Measurements from ENCODE around the gene BLM. TPM values are rescaled to one million over a fixed set of nuclear protein-coding genes. Genes with fewer than 3 reads are reported as not detected.
"Not testable (repeated sequence)": the region's sequence is repeated elsewhere in the genome, so short reads cannot be mapped to it uniquely, and the experiment has no call there.

BLM gene
- polyA plus RNA-seq, 4 donors: 10.3 to 14.4 (median 12.3) TPM

GRCh38 chr15:90839187-90840071 is 122.3 kb downstream of the BLM start:
- no peak for DNase-seq (ENCODE audit: low read depth in 4 of 4, low spot score in 3 of 4)

GRCh38 chr15:90840157-90840855 is 123.2 kb downstream of the BLM start:
- DNase-seq (ENCODE audit: low read depth in 4 of 4, low spot score in 3 of 4): no peak

GRCh38 chr15:90840954-90841353 is 123.8 kb downstream of the BLM start:
- DNase-seq (ENCODE audit: low read depth in 4 of 4, low spot score in 3 of 4): no peak

GRCh38 chr15:90844696-90845095 is 127.5 kb downstream of the BLM start:
- DNase-seq (ENCODE audit: low read depth in 4 of 4, low spot score in 3 of 4): no peak

GRCh38 chr15:90845201-90845949 is 128.2 kb downstream of the BLM start:
- no peak for DNase-seq (ENCODE audit: low read depth in 4 of 4, low spot score in 3 of 4)

- not testable (repeated sequence) for DNase-seq (ENCODE audit: low read depth in 4 of 4, low spot score in 3 of 4)
Measured at GRCh38 chr15:90849424-90849823, 132.3 kb downstream of the BLM start.

GRCh38 chr15:90851114-90851513 is 134.0 kb downstream of the BLM start:
- no peak for DNase-seq (ENCODE audit: low read depth in 4 of 4, low spot score in 3 of 4)

- no peak for DNase-seq (ENCODE audit: low read depth in 4 of 4, low spot score in 3 of 4)
Measured at GRCh38 chr15:90851940-90852339, 134.8 kb downstream of the BLM start.

GRCh38 chr15:90855139-90855538 is 138.0 kb downstream of the BLM start:
- no peak for DNase-seq (ENCODE audit: low read depth in 4 of 4, low spot score in 3 of 4)

GRCh38 chr15:90857337-90857736 is 140.2 kb downstream of the BLM start:
- DNase-seq (ENCODE audit: low read depth in 4 of 4, low spot score in 3 of 4): no peak

- no peak for DNase-seq (ENCODE audit: low read depth in 4 of 4, low spot score in 3 of 4)
Measured at GRCh38 chr15:90857883-90858443, 140.8 kb downstream of the BLM start.

GRCh38 chr15:90859234-90860131 is 142.3 kb downstream of the BLM start:
- no peak for DNase-seq (ENCODE audit: low read depth in 4 of 4, low spot score in 3 of 4)

GRCh38 chr15:90860450-90860849 is 143.3 kb downstream of the BLM start:
- no peak for DNase-seq (ENCODE audit: low read depth in 4 of 4, low spot score in 3 of 4)

GRCh38 chr15:90860942-90861675 is 144.0 kb downstream of the BLM start:
- DNase-seq (ENCODE audit: low read depth in 4 of 4, low spot score in 3 of 4): no peak

- no peak for DNase-seq (ENCODE audit: low read depth in 4 of 4, low spot score in 3 of 4)
Measured at GRCh38 chr15:90862487-90862886, 145.3 kb downstream of the BLM start.

- DNase-seq (ENCODE audit: low read depth in 4 of 4, low spot score in 3 of 4): no peak
Measured at GRCh38 chr15:90862964-90863778, 146.0 kb downstream of the BLM start.

- DNase-seq (ENCODE audit: low read depth in 4 of 4, low spot score in 3 of 4): no peak
Measured at GRCh38 chr15:90863987-90864386, 146.8 kb downstream of the BLM start.

GRCh38 chr15:90864507-90864906 is 147.4 kb downstream of the BLM start:
- DNase-seq (ENCODE audit: low read depth in 4 of 4, low spot score in 3 of 4): no peak

All from right renal pelvis (tissue), 4 donors.